Testis (tissue), 3 donors: Measurements from ENCODE around the gene OLIG3. TPM values are rescaled to one million over a fixed set of nuclear protein-coding genes. Genes with fewer than 3 reads are reported as not detected.

Experiments used
- DNase-seq: peaks from one replicate; pipeline ENCODE4 v3.0.0-alpha.2; 2019
- H3K27ac ChIP-seq, 2 donors: fragments of 200-600 bp; sonication (generic); one replicate each; pipeline ENCODE4 v1.5.1; 2019
- H3K27me3 ChIP-seq: fragments of 200-600 bp; sonication (generic); one replicate; pipeline ENCODE4 v1.5.1; 2019
- H3K36me3 ChIP-seq: fragments of 200-600 bp; sonication (generic); one replicate; pipeline ENCODE4 v1.5.1; 2017; ENCODE audit warnings: low read depth; ENCODE audit errors: missing control alignments
- H3K4me1 ChIP-seq: fragments of 200-600 bp; sonication (generic); one replicate; pipeline ENCODE4 v1.5.1; 2019
- H3K4me3 ChIP-seq, 2 donors: fragments of 200-600 bp; sonication (generic); one replicate each; pipeline ENCODE4 v1.5.1; 2017 to 2019
- H3K9me3 ChIP-seq: fragments of 200-600 bp; sonication (generic); one replicate; pipeline ENCODE4 v1.5.1; 2017
- POLR2A ChIP-seq: fragments of 450-650 bp; IDR thresholded peaks from one replicate; pipeline ENCODE4 v1.6.1; 2017; ENCODE audit warnings: antibody characterized with exemption, mild to moderate bottlenecking, moderate library complexity
- WGBS, 2 donors: methylation state at CpG; one replicate each; pipeline ENCODE4 v1.1.5; 2018; 5-methylcytosine and 5-hydroxymethylcytosine counted together
- intact Hi-C: fragments of 100-400 bp; cut with DNase I; formaldehyde crosslinking; loops from one replicate; pipeline ENCODE4 v1.15.1; 2023; ENCODE audit warnings: low total_unique reads
- polyA plus RNA-seq: library from polyadenylated mRNA; stranded (reverse); fragments of 350-450 nt; fragmentation: Illumina TruSeq; extraction: RNeasy Lipid Tissue Mini Kit (QIAGEN cat#74804); gene quantifications from one replicate; pipeline ENCODE4 v1.2.3, GENCODE V29; 2014; ENCODE audit warnings: low read depth, low replicate concordance; ENCODE audit not compliant: insufficient read depth
- total RNA-seq, 2 donors: library from RNA; depleted of rRNA; stranded (reverse); fragments of >200 nt; gene quantifications; one replicate each; pipeline ENCODE4 v1.2.3, GENCODE V29; 2016
- TF ChIP-seq, protein P1 (sequence below), 3 experiments: fragments of 450-650 bp in 2 of 3; fragments of 200-600 bp in 1 of 3; sonication (generic) in 1 of 3; IDR thresholded peaks; one replicate each; pipeline ENCODE4 v1.5.1; 2016 to 2019; ENCODE audit warnings: antibody characterized with exemption in 3 of 3, mild to moderate bottlenecking in 2 of 3, moderate library complexity in 1 of 3

The OLIG3 gene
- total and polyA plus RNA-seq, 3 donors from 2014 or later: not detected

DNA sequence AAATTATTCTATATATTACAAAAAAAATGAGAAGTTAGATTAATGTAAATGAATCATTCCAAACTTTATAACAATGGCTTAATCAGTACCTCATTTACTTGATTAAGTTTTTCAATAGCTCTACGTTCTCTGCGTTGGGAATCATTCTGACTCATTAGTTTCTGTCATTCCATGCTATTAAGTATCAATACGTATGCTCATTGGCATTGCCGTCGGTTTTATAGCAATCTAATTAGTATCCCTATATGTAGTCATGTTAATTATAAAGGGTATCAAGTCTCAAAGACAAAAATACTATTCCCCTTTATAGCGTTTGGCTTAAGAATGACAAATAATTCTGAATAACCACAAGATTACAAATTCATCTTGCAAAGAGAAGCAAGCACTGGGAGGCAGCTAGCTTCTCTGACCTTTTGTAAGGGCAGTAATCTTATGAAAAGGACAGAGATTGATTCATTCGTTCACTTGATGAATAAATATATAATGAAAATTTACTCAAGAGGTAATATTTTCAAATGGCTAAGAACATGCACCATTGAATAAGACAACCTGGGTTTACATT is 41.8 kb downstream of the OLIG3 start:
- intact Hi-C loops: no loop called here
- no peaks in the 10 kb centered on the region for H3K4me1 ChIP-seq
- no peaks in the 10 kb centered on the region for H3K36me3 ChIP-seq
- no peak overlapping the region for H3K27ac ChIP-seq
- H3K9me3 ChIP-seq: no peaks in the 10 kb centered on the region
- no peak overlapping the region for H3K4me3 ChIP-seq
- TF ChIP-seq, protein P1, sequence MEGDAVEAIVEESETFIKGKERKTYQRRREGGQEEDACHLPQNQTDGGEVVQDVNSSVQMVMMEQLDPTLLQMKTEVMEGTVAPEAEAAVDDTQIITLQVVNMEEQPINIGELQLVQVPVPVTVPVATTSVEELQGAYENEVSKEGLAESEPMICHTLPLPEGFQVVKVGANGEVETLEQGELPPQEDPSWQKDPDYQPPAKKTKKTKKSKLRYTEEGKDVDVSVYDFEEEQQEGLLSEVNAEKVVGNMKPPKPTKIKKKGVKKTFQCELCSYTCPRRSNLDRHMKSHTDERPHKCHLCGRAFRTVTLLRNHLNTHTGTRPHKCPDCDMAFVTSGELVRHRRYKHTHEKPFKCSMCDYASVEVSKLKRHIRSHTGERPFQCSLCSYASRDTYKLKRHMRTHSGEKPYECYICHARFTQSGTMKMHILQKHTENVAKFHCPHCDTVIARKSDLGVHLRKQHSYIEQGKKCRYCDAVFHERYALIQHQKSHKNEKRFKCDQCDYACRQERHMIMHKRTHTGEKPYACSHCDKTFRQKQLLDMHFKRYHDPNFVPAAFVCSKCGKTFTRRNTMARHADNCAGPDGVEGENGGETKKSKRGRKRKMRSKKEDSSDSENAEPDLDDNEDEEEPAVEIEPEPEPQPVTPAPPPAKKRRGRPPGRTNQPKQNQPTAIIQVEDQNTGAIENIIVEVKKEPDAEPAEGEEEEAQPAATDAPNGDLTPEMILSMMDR (IDR thresholded peaks at IDR 0.05): no peak
- no peak for TF ChIP-seq POLR2A
- H3K27me3 ChIP-seq: no peaks in the 10 kb centered on the region
- 59 to 62% methylated on average over 7 of the region's 7 CpGs for WGBS, 2 donors
- DNase-seq: no peak

DNA sequence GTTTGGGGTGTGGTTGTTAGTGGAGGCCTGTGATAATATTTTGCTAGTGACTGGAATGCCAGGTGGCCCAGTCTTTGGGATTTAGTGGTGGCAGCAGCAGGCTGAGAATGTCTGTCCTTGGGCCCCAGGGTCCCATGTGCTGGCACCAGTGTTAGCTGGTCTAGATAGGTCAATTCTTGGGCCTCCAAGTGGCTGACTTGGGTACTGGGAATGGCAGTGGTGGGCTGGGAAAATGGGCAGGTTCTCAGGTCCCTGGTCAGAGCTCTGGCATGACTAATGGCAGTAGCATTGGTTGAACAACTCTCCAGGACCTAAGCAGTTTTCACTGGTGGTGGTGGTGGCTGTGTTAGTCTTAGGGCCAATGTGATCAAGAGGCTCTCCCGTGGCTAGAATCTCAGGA is 50.3 kb downstream of the OLIG3 start:
- Histone ChIP-seq H3K27me3 (no peaks in the 10 kb centered on the region), H3K4me3 (no peak overlapping the region), H3K27ac (no peak overlapping the region), H3K4me1 (no peaks in the 10 kb centered on the region), H3K9me3 (no peaks in the 10 kb centered on the region), H3K36me3 (no peaks in the 10 kb centered on the region)
- WGBS, 2 donors: 67 to 100% methylated on average over 1 of the region's 1 CpG
- intact Hi-C loops: no loop called here
- no peak for DNase-seq
- TF ChIP-seq, protein P1 (IDR thresholded peaks at IDR 0.05): no peak
- no peak for TF ChIP-seq POLR2A
